Activated CD8-positive, alpha-beta memory T cell treated with anti-CD3 and anti-CD28 coated beads for 48 hours (primary cell): ENCODE measurements around the gene TEX54.
"Not testable (repeated sequence)": the region's sequence is repeated elsewhere in the genome, so short reads cannot be mapped to it uniquely, and the experiment has no call there.

ENCODE experiments used
- DNase-seq, 3 experiments: peaks; one replicate each; pipeline ENCODE4 v3.0.0-alpha.2; 2020; ENCODE audit warnings: low read depth in 2 of 3, low spot score in 2 of 3

The TEX54 gene

DNA sequence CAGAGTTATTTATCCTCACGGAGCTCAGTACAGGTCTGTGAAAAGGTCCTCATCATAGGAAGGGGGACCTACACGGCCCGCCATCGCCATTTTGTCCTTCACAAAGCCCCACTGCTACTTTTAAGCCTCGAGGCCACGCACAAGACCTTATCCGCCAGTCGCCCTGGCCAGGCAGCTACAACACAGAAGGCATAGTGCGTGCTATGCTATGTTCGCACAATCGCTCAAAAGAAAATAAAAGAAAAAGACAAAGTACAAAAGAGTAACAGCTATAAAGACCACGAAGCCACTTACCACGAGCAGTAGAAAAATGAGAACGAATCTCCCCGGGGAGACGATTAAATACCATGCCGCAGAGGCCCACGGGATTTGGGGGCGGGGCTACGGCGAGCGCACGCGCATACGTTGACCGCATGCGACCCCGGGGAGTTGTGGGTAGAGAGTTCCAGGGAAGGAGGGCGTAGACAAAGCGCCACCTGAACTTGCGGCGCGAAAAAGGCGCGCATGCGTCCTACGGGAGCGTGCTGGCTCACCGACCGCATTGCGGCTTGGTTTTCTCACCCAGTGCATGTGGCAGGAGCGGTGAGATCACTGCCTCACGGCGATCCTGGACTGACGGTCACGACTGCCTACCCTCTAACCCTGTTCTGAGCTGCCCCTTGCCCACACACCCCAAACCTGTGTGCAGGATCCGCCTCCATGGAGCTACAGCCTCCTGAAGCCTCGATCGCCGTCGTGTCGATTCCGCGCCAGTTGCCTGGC lies 23.1 kb upstream of the TEX54 start:
- peak; percentile 96 to 97 (median 96) for DNase-seq

DNA sequence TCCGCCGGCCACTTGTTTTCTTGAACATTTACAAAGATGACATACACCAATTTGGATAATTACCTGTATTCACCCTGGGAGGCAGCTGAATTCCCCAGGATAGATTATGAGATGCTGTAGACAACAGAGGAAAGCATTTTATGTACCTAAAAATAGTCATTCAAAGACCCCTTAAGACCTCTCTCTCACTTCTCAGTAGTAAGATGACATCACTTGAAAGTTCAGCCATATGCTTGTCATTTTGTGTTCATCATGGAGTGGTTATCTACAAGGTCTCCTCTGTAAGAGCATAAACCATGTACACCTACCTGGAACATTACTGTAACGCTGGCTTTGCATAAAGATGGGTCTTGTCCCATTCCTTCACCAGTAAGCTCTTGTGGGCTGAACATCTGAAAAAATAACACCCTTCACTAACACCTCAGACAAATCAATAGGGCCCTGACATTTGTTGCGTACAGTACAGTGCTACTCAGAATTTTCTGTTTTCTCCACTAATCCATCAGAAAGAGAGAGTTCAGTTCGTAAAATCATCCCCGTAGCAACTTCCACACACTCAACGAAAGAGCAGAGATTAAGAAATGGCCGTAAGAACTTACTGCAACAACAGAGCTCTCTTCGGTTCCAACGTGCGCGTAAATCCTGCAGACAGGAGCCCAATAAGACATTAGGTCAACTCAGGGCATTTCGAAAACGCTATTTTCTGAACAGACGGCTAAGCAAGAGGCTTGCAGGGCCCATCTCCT lies 22.4 kb upstream of the TEX54 start:
- DNase-seq = no peak

DNA sequence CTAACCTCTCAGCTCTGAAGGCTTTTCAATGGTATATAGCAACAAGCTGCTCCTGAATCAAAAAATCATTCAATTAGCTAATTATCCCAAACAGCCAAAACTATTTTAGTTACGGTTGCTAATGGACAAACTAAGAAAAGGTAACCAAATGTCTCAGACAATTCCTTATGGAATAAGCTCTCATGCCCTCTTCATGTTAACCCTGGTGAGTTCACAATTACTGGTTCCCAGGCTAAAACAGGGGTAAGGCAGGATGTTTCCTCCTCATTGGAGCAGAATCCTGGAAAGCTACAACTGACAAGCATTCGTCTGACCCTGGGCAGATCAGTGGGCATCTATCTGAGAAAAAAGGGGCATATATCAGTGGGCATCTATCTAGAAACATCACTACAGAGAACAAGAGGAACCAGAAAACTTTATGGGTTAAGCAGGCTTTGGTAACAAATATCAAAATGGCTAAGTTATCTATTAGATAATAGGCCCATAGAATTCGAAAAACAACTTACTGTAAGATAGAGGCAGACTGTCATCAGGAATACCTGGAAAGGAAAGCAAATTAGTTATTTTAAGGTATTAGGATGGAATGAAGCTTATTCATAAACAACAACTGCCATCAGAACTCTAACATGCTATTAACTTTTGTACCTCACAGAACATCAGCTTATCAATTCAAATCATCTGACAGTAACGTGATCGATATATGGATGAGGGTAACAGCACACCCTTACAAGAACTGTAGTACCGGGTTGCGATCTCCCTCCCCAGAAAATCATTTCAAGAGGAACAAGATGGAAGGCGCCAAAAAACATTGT lies 21.6 kb upstream of the TEX54 start:
- DNase-seq = no peak

GRCh38 chr11:62853279-62853965 lies 20.8 kb upstream of the TEX54 start:
- no peak for DNase-seq

DNA sequence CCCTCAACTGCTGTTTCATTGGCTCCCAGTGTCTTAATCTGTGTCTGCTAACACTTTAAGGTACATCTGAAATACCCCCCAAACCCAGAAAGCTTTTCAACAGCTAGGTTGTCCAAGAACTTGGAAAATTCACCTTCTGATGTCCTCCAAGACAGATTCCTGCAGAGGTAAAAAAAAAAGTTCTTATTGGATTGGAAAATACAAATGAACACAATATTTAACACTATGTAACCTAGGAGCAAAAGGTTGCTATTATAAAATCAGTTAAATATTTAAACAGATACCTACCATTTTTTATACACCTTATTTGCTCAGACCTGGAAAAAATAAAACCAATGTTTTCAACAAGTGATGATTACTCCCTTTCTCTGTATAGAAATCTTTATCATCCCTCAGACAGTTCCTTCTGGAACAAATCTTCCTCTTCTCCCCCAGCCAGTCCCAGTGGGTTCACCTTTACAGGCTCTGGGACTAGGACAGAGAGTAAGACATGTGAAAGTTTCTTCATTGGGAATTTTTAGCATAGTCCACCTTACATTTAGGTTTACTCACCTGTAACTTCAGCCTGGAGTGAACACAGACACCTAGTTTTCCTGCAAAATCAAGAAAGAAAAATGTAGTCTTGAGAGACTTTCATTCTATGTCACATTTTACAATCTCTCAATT lies 20.0 kb upstream of the TEX54 start:
- no peak for DNase-seq

DNA sequence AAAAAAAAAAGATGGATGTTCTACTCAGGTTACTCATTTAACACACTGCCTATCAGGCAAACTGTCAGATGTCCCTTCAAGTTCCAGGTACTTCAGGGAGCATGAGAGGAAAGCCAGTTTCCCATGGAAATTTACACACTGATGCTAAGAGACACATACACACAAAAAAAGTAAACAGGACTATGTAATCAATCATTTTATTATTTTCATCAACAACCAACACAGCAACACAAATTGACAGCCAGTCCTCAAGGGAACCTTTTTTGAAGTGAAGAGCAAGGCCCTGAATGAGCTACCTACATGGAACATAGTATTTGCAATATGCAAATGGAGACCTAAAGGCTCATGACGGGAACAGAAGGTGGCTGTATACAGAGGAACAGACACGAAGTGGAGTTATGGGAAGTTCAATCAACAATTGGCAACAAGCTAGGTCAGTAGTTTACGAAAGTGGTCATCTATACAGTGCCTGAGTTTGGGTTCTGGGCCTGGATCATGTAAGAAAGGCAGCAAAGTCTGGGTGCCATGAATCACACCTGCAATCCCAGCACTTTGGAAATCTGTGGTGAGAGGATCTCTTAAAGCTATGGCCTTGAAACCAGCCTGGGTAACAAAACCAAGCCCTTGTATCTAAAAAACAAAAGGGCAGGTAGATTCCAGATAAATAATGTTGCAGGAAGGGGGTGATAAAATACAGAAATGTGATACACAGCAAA lies 19.3 kb upstream of the TEX54 start:
- DNase-seq = no peak

DNA sequence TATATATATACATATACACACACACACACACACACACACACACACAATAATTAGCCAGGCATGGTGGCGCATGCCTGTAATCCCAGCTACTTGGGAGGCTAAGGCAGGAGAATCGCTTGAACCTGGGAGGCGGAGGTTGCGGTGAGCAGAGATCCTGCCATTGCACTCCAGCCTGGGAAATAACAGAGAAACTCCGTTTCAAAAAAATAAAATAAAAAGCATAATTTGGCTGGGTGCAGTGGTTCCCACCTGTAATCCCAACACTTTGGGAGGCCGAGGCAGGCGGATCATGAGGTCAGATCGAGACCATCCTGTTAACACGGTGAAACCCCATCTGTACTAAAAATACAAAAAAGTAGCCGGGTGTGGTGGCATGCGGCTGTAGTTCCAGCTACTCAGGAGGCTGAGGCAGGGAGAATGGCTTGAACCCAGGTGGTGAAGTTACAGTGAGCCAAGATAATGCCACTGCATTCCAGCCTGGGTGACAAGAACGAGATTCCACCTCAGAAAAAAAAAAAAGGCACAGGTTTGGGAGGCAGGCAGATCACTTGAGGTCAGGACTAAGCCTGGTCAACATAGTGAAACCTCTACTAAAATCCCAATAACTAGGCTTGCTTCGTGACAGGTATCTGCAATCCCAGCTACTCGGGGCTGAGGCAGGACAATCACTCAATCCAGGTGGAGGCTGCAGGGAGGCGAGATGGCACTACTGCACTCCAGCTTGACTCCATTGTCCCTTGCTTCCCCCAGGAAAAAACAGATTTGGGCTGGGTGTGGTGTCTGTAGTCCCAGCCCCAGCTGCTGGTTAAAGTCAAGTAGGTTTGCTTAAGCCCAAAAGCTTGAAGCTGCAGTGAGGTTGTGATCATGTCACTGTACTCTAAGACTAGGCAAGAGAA lies 18.5 kb upstream of the TEX54 start:
- DNase-seq = peak in 1 of 3 experiments; percentile 39

- no peak for DNase-seq
Observed at GRCh38 chr11:62847767-62848314, 15.2 kb upstream of the TEX54 start.

GRCh38 chr11:62846177-62846576 lies 13.5 kb upstream of the TEX54 start:
- no peak for DNase-seq

- DNase-seq = no peak
Observed at GRCh38 chr11:62844154-62844553, 11.5 kb upstream of the TEX54 start.

DNA sequence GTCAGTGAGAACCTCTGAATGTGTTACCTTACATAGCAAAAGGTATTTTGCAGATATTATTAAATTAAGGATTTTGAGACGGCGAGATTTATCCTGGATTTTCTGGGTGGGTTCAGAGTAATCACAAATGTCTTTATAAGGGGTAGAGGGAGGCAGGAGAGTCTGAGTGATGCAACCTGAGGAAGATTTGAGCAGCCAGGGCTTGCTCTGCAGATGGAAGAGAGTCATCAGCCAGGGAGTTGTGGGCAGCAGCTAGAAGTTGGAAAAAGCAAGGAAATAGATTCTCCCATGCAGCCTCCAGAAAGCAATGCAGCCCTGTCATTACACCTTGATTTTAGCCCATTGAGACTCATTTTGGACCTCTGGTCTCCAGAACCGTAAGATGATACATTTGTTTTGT lies 10.8 kb upstream of the TEX54 start:
- no peak for DNase-seq

DNA sequence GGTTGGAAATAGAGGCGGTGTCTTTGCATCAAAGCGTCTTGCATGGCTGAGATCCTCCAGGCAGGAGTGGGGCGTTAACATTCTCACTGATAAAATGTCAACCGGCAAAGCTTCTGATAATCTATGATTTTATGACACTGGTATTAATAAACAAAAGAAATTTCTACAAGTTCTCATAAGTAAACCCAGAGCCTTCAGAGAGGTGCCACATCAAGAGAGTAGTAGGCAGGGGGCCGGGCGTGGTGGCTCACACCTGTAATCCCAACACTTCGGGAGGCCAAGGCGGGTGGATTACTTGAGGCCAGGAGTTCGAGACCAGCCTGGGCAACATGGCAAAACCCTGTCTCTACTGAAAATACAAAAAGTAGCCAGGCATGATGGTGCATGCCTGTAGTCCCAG lies 10.2 kb upstream of the TEX54 start:
- DNase-seq = not testable (repeated sequence)

GRCh38 chr11:62842171-62842741 lies 9.6 kb upstream of the TEX54 start:
- no peak for DNase-seq

DNA sequence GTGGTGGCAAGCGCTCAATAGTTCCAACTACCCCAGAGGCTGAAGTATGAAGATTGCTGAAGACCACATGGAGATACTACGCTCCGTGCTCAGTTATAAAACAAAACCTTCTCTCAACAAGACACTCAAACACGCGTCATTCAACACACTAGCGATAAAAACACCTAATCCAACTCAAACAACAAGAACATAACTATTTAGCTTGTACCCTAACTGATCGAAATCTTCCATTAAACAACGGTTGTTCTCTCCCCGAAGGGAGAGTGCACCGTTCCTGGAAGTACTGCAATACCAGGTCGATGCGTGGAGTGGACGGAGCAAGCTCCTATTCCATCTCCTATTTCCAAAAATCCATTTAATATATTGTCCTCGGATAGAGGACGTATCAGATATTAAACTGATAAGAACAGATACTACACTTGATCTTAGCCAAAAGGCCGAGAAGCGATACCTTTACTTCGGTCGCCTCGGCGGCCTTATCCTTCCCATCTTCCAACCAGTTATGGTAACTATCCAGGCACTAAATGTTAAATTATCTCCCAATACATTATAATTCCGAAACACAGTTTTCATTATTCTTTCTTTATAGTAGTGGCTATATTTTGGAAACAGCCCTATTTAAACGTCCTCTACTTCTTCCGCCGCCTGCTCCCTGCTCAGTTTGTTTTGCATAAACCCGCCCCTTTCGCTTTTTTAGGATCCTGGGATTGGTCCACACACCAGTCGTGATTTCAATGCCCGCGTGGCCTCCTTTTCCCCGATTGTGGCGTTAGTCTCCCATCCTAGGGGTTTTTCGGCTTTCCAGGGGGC lies 8.9 kb upstream of the TEX54 start:
- DNase-seq = peak in 2 of 3 experiments; percentile 51 to 84

- DNase-seq = peak in 2 of 3 experiments; percentile 56 to 65
Observed at GRCh38 chr11:62840721-62841360, 8.2 kb upstream of the TEX54 start.

DNA sequence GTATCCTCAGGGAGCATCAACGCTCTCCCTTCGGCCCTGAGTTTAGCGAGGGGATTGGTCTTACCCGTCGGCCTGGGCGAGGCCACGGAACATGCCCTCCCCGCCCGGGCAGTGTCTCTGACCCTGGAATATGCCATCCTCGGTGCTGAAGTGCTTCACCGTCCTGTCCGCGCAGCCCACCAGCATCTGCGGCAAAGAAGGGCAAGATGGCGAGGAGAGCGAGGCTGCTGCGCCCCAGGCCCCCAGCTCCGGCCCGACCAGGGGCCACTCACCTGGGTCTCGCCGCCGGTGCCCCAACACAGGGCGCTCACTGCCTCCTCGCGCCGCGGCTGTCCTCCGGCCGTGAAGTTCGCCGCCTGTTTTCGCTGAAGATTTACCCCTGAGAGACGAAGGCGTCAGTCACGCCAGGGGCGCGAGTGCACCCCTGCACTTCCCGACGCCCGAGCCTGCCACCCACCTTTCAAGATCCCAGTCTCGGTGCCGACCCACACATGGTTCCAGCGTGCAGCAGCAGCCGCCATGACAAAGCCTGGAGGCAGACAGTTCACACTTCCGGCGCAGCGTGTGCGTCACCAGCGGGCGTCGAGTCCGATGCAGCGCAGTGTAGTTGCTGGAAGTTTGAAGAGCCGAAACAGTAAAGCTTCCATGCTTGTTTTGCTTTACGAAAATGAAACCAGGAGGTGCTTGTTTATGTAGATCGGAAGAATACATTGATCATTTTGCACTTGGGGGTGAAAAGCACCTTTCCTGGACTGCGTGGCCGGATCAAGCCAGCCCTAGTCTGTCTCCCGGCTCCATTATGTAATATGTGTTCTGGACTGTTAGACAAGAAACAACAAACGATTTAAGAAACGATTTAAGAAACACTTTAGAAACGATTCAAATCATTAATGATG lies 6.7 kb upstream of the TEX54 start, which contains the start of gene WDR74:
Gene WDR74 (minus strand): TSS at position 541 of the 896 bp plus-strand sequence. CDS start 20 bp downstream, at position 521.
- DNase-seq = peak in 2 of 3 experiments; percentile 69 to 73
